H1 (cell line): Measurements from ENCODE around the gene CLDN15. TPM values are rescaled to one million over a fixed set of nuclear protein-coding genes. Genes with fewer than 3 reads are reported as not detected.

Experiments used
- CBX8 ChIP-seq: fragments of 300-800, 300-1000 bp; sonication (generic); IDR thresholded peaks from 2 replicates; pipeline ENCODE4 v1.7.1; 2016; ENCODE audit warnings: low read depth, low read length, borderline replicate concordance
- CREB1 ChIP-seq: IDR thresholded peaks from 2 replicates; pipeline ENCODE4 v1.6.1; 2012; ENCODE audit warnings: inconsistent platforms
- E2F6 ChIP-seq: IDR thresholded peaks from 2 replicates; pipeline ENCODE4 v1.6.1; 2012; ENCODE audit warnings: inconsistent platforms
- KDM5A ChIP-seq: fragments of 200-600 bp; IDR thresholded peaks from 2 replicates; pipeline ENCODE4 v1.7.1; 2012; ENCODE audit warnings: mild to moderate bottlenecking, low read length, inconsistent platforms, mixed read lengths
- POLR2AphosphoS5 ChIP-seq: IDR thresholded peaks from 2 replicates; pipeline ENCODE4 v1.6.1; 2011; ENCODE audit warnings: low read depth, low read length
- RXRA ChIP-seq: IDR thresholded peaks from 2 replicates; pipeline ENCODE4 v1.6.1; 2011; ENCODE audit warnings: low read depth, mild to moderate bottlenecking, low read length, moderate library complexity; ENCODE audit not compliant: insufficient read depth
- SAP30 ChIP-seq: fragments of 300-600 bp; sonication (generic); IDR thresholded peaks from 2 replicates; pipeline ENCODE4 v1.7.1; 2012; ENCODE audit warnings: low read length, moderate library complexity, mild to moderate bottlenecking, inconsistent platforms; ENCODE audit not compliant: insufficient read depth, insufficient replicate concordance
- SUZ12 ChIP-seq: fragments of 200-600 bp; sonication (generic); IDR thresholded peaks from 2 replicates; pipeline ENCODE4 v1.6.1; 2012; ENCODE audit warnings: mild to moderate bottlenecking, inconsistent platforms, low read length, moderate library complexity, mixed read lengths
- TEAD4 ChIP-seq: IDR thresholded peaks from 2 replicates; pipeline ENCODE4 v1.6.1; 2012; ENCODE audit warnings: low read depth, low read length, inconsistent platforms, mixed read lengths
- polyA plus RNA-seq, 7 experiments: library from polyadenylated mRNA; depleted of rRNA in 3 of 7; stranded (reverse) in 5 of 7; unstranded in 2 of 7; fragments of >200 nt in 5 of 7; fragments of 200-250 nt in 2 of 7; gene quantifications; 1 replicate in 5 of 7; 2 replicates in 1 of 7; 4 replicates in 1 of 7; pipeline versions ENCODE4 v1.2.1 to v1.2.3, GENCODE V29; 2011 to 2013; ENCODE audit warnings: missing spikeins in 2 of 7, mixed read lengths in 2 of 7
- total RNA-seq: library from RNA; stranded (reverse); fragmentation: NEBNext Ultra II Directional; extraction: Animal tissue kit (Norgen Biotek cat#: 25700); gene quantifications from 2 replicates; pipeline ENCODE4 v1.2.1, GENCODE V29; 2021
- TF ChIP-seq, protein P1 (sequence below): fragments of 300-600 bp; sonication (generic); IDR thresholded peaks from 2 replicates; pipeline ENCODE4 v1.7.1; 2012; ENCODE audit warnings: low read length, moderate library complexity, mild to moderate bottlenecking, inconsistent platforms; ENCODE audit not compliant: insufficient replicate concordance

Gene CLDN15
- total and polyA plus RNA-seq, 2 of the 8 experiments (the other 6 are each of a cell fraction or from before 2014, with no cell fraction given) = 5.5 to 7.6 TPM

GRCh38 chr7:101232141-101232850 lies 5.3 kb downstream of the CLDN15 start (continued):
- TF ChIP-seq SAP30 (no peak), E2F6 (peak; percentile 18; the same call in 1 of the 2 replicates), KDM5A (no peak), SUZ12 (no peak), RXRA (no peak), CBX8 (no peak), CREB1 (0 out of 2 replicates have a peak, but pooled peaks have one; percentile 51), POLR2AphosphoS5 (0 out of 2 replicates have a peak, but pooled peaks have one; percentile 12), TEAD4 (no peak)
- TF ChIP-seq, protein P1, sequence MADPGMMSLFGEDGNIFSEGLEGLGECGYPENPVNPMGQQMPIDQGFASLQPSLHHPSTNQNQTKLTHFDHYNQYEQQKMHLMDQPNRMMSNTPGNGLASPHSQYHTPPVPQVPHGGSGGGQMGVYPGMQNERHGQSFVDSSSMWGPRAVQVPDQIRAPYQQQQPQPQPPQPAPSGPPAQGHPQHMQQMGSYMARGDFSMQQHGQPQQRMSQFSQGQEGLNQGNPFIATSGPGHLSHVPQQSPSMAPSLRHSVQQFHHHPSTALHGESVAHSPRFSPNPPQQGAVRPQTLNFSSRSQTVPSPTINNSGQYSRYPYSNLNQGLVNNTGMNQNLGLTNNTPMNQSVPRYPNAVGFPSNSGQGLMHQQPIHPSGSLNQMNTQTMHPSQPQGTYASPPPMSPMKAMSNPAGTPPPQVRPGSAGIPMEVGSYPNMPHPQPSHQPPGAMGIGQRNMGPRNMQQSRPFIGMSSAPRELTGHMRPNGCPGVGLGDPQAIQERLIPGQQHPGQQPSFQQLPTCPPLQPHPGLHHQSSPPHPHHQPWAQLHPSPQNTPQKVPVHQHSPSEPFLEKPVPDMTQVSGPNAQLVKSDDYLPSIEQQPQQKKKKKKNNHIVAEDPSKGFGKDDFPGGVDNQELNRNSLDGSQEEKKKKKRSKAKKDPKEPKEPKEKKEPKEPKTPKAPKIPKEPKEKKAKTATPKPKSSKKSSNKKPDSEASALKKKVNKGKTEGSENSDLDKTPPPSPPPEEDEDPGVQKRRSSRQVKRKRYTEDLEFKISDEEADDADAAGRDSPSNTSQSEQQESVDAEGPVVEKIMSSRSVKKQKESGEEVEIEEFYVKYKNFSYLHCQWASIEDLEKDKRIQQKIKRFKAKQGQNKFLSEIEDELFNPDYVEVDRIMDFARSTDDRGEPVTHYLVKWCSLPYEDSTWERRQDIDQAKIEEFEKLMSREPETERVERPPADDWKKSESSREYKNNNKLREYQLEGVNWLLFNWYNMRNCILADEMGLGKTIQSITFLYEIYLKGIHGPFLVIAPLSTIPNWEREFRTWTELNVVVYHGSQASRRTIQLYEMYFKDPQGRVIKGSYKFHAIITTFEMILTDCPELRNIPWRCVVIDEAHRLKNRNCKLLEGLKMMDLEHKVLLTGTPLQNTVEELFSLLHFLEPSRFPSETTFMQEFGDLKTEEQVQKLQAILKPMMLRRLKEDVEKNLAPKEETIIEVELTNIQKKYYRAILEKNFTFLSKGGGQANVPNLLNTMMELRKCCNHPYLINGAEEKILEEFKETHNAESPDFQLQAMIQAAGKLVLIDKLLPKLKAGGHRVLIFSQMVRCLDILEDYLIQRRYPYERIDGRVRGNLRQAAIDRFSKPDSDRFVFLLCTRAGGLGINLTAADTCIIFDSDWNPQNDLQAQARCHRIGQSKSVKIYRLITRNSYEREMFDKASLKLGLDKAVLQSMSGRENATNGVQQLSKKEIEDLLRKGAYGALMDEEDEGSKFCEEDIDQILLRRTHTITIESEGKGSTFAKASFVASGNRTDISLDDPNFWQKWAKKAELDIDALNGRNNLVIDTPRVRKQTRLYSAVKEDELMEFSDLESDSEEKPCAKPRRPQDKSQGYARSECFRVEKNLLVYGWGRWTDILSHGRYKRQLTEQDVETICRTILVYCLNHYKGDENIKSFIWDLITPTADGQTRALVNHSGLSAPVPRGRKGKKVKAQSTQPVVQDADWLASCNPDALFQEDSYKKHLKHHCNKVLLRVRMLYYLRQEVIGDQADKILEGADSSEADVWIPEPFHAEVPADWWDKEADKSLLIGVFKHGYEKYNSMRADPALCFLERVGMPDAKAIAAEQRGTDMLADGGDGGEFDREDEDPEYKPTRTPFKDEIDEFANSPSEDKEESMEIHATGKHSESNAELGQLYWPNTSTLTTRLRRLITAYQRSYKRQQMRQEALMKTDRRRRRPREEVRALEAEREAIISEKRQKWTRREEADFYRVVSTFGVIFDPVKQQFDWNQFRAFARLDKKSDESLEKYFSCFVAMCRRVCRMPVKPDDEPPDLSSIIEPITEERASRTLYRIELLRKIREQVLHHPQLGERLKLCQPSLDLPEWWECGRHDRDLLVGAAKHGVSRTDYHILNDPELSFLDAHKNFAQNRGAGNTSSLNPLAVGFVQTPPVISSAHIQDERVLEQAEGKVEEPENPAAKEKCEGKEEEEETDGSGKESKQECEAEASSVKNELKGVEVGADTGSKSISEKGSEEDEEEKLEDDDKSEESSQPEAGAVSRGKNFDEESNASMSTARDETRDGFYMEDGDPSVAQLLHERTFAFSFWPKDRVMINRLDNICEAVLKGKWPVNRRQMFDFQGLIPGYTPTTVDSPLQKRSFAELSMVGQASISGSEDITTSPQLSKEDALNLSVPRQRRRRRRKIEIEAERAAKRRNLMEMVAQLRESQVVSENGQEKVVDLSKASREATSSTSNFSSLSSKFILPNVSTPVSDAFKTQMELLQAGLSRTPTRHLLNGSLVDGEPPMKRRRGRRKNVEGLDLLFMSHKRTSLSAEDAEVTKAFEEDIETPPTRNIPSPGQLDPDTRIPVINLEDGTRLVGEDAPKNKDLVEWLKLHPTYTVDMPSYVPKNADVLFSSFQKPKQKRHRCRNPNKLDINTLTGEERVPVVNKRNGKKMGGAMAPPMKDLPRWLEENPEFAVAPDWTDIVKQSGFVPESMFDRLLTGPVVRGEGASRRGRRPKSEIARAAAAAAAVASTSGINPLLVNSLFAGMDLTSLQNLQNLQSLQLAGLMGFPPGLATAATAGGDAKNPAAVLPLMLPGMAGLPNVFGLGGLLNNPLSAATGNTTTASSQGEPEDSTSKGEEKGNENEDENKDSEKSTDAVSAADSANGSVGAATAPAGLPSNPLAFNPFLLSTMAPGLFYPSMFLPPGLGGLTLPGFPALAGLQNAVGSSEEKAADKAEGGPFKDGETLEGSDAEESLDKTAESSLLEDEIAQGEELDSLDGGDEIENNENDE = no peak
